Omental fat pad (tissue), 4 donors: ENCODE measurements around the gene KRT35. TPM values are rescaled to one million over a fixed set of nuclear protein-coding genes. Genes with fewer than 3 reads are reported as not detected.

ENCODE experiments used
- ATAC-seq: fragments of 150-250 bp; one replicate; pipeline ENCODE4 v1.9.1; 2016; ENCODE audit warnings: mild to moderate bottlenecking, moderate library complexity; ENCODE audit not compliant: low FRiP score
- DNase-seq: peaks from one replicate; pipeline ENCODE4 v3.0.0-alpha.2; 2019; ENCODE audit warnings: low spot score
- total RNA-seq, 4 donors: library from RNA; depleted of rRNA; stranded (reverse); fragments of >200 nt; gene quantifications; one replicate each; pipeline ENCODE4 v1.1.0, GENCODE V29; 2016
- TF ChIP-seq, protein P1 (sequence below), 3 donors: fragments of 450-650 bp; IDR thresholded peaks; one replicate each; pipeline ENCODE4 v1.5.1; 2016 to 2017; ENCODE audit warnings: antibody characterized with exemption in 3 of 3, mild to moderate bottlenecking in 3 of 3, moderate library complexity in 2 of 3

The KRT35 gene
- total RNA-seq, 4 donors from 2014 or later: not detected

DNA sequence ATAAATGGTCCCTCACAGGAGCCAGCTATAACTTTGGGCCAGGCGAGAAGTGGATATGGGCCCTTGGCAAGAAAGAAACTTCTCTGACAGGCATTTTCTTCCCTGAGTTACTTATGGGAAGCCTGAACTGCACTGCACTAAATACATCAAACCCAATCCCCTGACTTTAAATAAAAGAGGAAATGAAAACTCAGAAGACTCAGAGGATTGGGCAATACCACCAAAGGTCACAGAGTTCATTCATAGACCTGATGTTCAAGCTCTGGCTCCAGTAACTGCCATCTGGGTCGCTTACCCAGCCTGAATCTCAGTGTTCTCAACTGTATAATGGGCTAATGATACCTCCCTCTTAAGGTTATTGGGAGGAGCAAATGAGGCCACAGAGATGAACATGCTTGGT, 815 bp downstream of the KRT35 start:
- no peak for DNase-seq
- no peak for ATAC-seq
- TF ChIP-seq, protein P1, sequence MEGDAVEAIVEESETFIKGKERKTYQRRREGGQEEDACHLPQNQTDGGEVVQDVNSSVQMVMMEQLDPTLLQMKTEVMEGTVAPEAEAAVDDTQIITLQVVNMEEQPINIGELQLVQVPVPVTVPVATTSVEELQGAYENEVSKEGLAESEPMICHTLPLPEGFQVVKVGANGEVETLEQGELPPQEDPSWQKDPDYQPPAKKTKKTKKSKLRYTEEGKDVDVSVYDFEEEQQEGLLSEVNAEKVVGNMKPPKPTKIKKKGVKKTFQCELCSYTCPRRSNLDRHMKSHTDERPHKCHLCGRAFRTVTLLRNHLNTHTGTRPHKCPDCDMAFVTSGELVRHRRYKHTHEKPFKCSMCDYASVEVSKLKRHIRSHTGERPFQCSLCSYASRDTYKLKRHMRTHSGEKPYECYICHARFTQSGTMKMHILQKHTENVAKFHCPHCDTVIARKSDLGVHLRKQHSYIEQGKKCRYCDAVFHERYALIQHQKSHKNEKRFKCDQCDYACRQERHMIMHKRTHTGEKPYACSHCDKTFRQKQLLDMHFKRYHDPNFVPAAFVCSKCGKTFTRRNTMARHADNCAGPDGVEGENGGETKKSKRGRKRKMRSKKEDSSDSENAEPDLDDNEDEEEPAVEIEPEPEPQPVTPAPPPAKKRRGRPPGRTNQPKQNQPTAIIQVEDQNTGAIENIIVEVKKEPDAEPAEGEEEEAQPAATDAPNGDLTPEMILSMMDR (IDR thresholded peaks at IDR 0.05): no peak

DNA sequence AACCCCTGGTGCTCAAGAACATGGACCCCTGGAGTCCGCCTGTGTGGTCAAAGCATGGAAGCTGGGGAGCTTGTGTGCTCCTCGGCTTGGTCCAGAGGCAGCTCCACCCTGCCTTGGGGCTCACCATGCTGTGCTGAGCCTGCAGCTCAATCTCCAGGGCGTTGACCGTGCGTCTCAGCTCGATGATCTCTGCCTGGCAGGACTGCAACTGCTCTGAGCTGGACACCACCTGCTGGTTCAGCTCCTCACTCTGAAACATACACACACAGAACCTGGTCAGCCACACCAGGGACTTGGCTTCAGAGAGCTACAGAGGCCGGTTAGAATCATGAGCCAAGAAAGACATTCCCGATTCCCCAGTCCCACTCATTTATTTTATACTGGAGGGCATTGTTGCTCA, 2.7 kb downstream of the KRT35 start:
- TF ChIP-seq, protein P1 (IDR thresholded peaks at IDR 0.05): no peak
- no peak for ATAC-seq
- DNase-seq: no peak

DNA sequence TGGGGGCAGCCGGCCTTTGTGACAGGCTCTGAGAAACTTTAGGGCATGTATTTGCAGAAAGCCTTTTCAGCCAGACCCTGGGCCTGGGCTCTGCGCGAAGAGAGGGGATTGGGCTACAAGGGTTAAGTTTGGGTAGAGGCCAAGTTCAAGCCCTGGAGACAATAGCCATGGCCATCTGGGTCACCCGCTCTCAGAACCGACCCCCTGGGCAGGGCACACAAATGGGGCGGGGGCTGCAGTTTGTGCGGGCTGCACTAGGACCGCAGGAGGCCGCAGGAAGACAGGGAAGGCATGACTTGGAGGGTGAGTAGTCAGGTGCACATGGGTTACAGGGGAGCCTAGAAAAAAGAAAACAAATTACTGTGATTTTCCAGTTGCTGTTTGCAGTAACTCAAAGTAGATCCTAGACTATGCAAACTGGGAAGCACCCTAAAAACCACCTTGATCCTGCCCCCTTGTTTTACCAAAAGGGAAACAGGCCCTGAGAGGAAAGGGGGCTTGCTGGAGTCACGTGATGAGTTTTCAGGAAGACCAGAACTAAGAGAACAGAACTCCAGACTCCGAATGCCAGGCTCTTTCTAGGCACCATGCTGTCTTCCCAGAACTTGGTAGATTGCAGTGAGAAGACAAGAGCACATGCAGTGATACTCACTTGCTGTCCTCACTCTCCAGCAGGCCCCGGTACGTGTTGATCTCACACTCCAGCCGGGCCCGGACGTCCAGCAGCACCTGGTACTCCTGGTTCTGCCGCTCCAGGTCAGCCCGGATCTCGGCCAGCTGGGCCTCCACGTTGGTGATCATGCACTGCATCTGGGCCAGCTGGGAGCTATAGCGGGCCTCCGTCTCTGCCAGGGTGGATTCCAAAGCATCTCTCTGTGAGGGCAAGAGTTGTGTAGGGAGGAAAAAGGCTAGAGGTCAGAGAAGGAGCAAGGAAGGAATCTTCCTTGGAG, 3.8 kb downstream of the KRT35 start:
- ATAC-seq (no peak), DNase-seq (no peak)
- TF ChIP-seq, protein P1 (IDR thresholded peaks at IDR 0.05): no peak

DNA sequence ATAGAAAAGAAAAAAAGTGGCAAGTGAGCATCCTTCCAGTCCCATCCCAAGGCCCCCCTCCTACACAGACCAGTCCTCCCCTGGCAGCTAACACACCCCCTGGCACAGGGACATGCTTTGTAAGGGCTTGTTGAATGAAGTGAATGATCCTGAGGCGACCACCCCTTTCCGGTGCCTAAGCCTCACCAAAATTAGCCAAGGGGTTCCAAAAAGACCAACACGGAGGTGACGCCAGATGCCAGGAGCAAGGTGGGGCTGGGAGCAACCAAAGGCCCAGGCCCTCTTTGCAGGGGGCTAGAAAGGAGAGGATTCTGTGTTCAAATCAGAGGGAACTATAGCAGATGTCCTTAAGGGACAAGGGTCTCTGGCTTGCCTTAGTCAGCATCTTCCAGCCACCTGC, 5.5 kb downstream of the KRT35 start:
- ATAC-seq (no peak), DNase-seq (no peak)

DNA sequence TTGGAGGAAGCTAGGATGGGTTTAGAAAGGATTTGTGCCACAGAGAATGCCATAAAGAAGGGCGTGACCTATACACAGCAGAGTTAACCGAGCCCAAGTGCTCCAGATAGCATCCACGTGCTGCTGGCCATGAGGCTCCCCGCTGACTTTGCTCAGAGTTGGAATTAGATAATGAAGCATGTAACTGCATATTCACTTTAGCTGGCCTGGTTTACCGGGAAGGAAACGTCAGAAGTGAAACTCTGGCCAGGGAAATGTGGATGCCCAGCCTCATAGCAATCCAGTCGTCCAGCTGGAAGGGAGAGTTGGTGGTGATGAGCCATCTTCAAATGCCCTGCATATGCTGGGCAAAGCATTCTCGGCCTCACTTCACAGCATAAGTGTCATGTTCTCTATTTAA, 6.1 kb downstream of the KRT35 start:
- no peak for DNase-seq
- no peak for ATAC-seq

More for the DNA sequence above, 5.5 kb downstream of the KRT35 start:
- TF ChIP-seq, protein P1 (IDR thresholded peaks at IDR 0.05): no peak

DNA sequence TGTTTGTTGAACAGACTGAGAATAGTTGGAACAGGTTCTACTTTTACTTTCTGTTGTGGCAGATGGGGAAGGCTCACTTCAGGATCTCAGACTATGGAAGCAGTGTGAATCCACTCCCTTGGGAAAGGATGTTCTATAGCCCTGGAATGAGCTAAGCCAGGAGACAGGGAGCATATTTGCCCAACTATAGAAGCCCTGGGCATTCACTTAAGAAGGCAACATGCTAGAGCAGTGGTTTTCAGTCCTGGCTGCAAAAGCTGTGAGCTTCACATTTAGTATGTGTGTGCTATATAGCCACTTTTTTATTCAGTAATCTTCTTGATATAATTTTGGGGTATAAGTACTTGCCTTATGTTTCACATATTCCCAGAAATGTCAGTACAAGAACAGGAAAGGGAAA, 12.6 kb downstream of the KRT35 start:
- TF ChIP-seq, protein P1 (IDR thresholded peaks at IDR 0.05): no peak
- DNase-seq: no peak
- ATAC-seq: no peak

More for the DNA sequence above, 6.1 kb downstream of the KRT35 start:
- TF ChIP-seq, protein P1 (IDR thresholded peaks at IDR 0.05): no peak

DNA sequence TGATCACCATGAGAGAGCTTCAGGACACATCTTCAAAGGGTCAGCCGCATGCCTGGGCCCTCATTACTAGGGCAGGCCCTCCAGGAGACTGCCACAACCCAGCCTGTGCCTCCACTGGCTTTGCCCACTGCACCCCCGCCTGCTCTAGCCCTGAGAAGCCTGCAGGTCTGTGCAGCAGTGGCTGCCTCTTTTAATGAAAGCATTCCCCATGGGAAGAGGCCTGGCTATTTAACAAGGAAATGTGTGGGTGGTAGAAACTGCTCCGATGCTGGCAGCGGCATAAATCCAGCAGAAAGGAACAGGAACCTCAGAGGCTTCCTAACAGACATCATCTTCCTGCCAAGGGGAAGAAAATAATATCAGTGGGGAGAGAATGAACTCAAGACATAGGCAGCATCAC, 13.4 kb downstream of the KRT35 start:
- ATAC-seq: no peak
- no peak for DNase-seq
- TF ChIP-seq, protein P1 (IDR thresholded peaks at IDR 0.05): no peak
